Measurements from ENCODE around the gene TRERF1.

The TRERF1 gene

GRCh38 chr6:42393339-42393738, 58.4 kb downstream of the TRERF1 start:
- DNase-seq (ENCODE audit: low read depth, low spot score), result no peak

- DNase-seq (ENCODE audit: low read depth, low spot score), result no peak
These were observed 58.9 kb downstream of the TRERF1 start for GRCh38 chr6:42392833-42393232.

- DNase-seq (ENCODE audit: low read depth, low spot score), result no peak
These were observed 60.3 kb downstream of the TRERF1 start for GRCh38 chr6:42391441-42391840.

- peak; percentile 34 for DNase-seq (ENCODE audit: low read depth, low spot score)
These were observed 61.3 kb downstream of the TRERF1 start for GRCh38 chr6:42390228-42390934.

GRCh38 chr6:42389736-42390135, 62.0 kb downstream of the TRERF1 start:
- no peak for DNase-seq (ENCODE audit: low read depth, low spot score)

GRCh38 chr6:42388046-42388445, 63.7 kb downstream of the TRERF1 start:
- DNase-seq (ENCODE audit: low read depth, low spot score), result no peak

GRCh38 chr6:42387336-42387735, 64.4 kb downstream of the TRERF1 start:
- DNase-seq (ENCODE audit: low read depth, low spot score), result no peak

GRCh38 chr6:42385339-42385738, 66.4 kb downstream of the TRERF1 start:
- no peak for DNase-seq (ENCODE audit: low read depth, low spot score)

- no peak for DNase-seq (ENCODE audit: low read depth, low spot score)
These were observed 68.1 kb downstream of the TRERF1 start for GRCh38 chr6:42383421-42384205.

- DNase-seq (ENCODE audit: low read depth, low spot score), result no peak
These were observed 69.9 kb downstream of the TRERF1 start for GRCh38 chr6:42381850-42382249.

- no peak for DNase-seq (ENCODE audit: low read depth, low spot score)
These were observed 71.3 kb downstream of the TRERF1 start for GRCh38 chr6:42380228-42380979.

GRCh38 chr6:42378536-42378935, 73.2 kb downstream of the TRERF1 start:
- DNase-seq (ENCODE audit: low read depth, low spot score), result no peak

- DNase-seq (ENCODE audit: low read depth, low spot score), result no peak
These were observed 73.6 kb downstream of the TRERF1 start for GRCh38 chr6:42378125-42378524.

- no peak for DNase-seq (ENCODE audit: low read depth, low spot score)
These were observed 76.6 kb downstream of the TRERF1 start for GRCh38 chr6:42375007-42375635.

- no peak for DNase-seq (ENCODE audit: low read depth, low spot score)
These were observed 77.6 kb downstream of the TRERF1 start for GRCh38 chr6:42374018-42374669.

- no peak for DNase-seq (ENCODE audit: low read depth, low spot score)
These were observed 79.0 kb downstream of the TRERF1 start for GRCh38 chr6:42372699-42373098.

GRCh38 chr6:42370323-42370985, 81.3 kb downstream of the TRERF1 start:
- no peak for DNase-seq (ENCODE audit: low read depth, low spot score)

GRCh38 chr6:42369568-42369967, 82.2 kb downstream of the TRERF1 start:
- no peak for DNase-seq (ENCODE audit: low read depth, low spot score)

- DNase-seq (ENCODE audit: low read depth, low spot score), result peak; percentile 43
These were observed 83.5 kb downstream of the TRERF1 start for GRCh38 chr6:42368181-42368580.

- no peak for DNase-seq (ENCODE audit: low read depth, low spot score)
These were observed 84.2 kb downstream of the TRERF1 start for GRCh38 chr6:42367353-42368011.

All from activated naive CD8-positive, alpha-beta T cell treated with anti-CD3 and anti-CD28 coated beads, Interleukin-2, amount 50 U/mL, for 16 hours (primary cell).